Upper lobe of right lung (tissue), 1 donor: ENCODE data around the gene ARAP1. TPM values are rescaled to one million over a fixed set of nuclear protein-coding genes. Genes with fewer than 3 reads are reported as not detected.
A peak's percentile ranks its signal among the peaks of the same experiment; 100 is the strongest.

ENCODE experiments used
- ATAC-seq: fragments of 200-7000 bp; cut with Tn5 transposase; one replicate; pipeline ENCODE4 v1.9.1; 2020; ENCODE audit warnings: mild to moderate bottlenecking, moderate library complexity
- DNase-seq: peaks from one replicate; pipeline ENCODE4 v3.0.0-alpha.2; 2020
- H3K27ac ChIP-seq: fragments of 200-600 bp; one replicate; pipeline ENCODE4 v1.8.0; 2022
- H3K27me3 ChIP-seq: fragments of 200-600 bp; one replicate; pipeline ENCODE4 v1.8.0; 2022; ENCODE audit warnings: mild to moderate bottlenecking
- H3K36me3 ChIP-seq: fragments of 200-600 bp; one replicate; pipeline ENCODE4 v1.8.0; 2022
- H3K4me1 ChIP-seq: fragments of 200-600 bp; one replicate; pipeline ENCODE4 v1.8.0; 2022
- H3K4me3 ChIP-seq: fragments of 200-600 bp; one replicate; pipeline ENCODE4 v1.8.0; 2022; ENCODE audit warnings: mild to moderate bottlenecking
- H3K9me3 ChIP-seq: fragments of 200-600 bp; one replicate; pipeline ENCODE4 v1.8.0; 2022
- CTCF ChIP-seq: fragments of 200-600 bp; IDR thresholded peaks from one replicate; pipeline ENCODE4 v1.8.0; 2022; ENCODE audit warnings: antibody characterized with exemption
- intact Hi-C: fragments of 100-400 bp; cut with DNase I; formaldehyde crosslinking; loops from one replicate; pipeline ENCODE4 v1.11.0; 2022
- total RNA-seq: library from RNA; stranded (reverse); fragmentation: NEBNext Ultra II Directional; extraction: Animal tissue kit (Norgen Biotek cat#: 25700); gene quantifications from one replicate; pipeline ENCODE4 v1.2.1, GENCODE V29; 2021
- donor health status: DM: no; HTN: yes; CAD: no; lungs with severe emphysema.

Gene ARAP1
- total RNA-seq, 1 donor from 2014 or later: 226 TPM

- no peaks in the 10 kb centered on the region for H3K27me3 ChIP-seq
- H3K4me3 ChIP-seq: no peak overlapping the region
- peaks cover 8% of the 10 kb centered on the region for H3K36me3 ChIP-seq
- no peak overlapping the region for H3K27ac ChIP-seq
- TF ChIP-seq CTCF: no peak
- ATAC-seq (no peak), DNase-seq (no peak)
- no peaks in the 10 kb centered on the region for H3K9me3 ChIP-seq
- peaks cover 8% of the 10 kb centered on the region for H3K4me1 ChIP-seq
- intact Hi-C loops: no loop called here
Measured at GRCh38 chr11:72760539-72761405, 8.6 kb upstream of the ARAP1 start.

GRCh38 chr11:72759468-72759985 is 7.3 kb upstream of the ARAP1 start:
- ATAC-seq: no peak
- Histone ChIP-seq H3K4me1 (peaks cover 8% of the 10 kb centered on the region), H3K4me3 (no peak overlapping the region), H3K27me3 (no peaks in the 10 kb centered on the region), H3K9me3 (no peaks in the 10 kb centered on the region), H3K27ac (no peak overlapping the region), H3K36me3 (peaks cover 8% of the 10 kb centered on the region)
- no peak for DNase-seq
- intact Hi-C loops: no loop called here
- TF ChIP-seq CTCF: no peak

- H3K27ac ChIP-seq: no peak overlapping the region
- H3K36me3 ChIP-seq: peaks cover 8% of the 10 kb centered on the region
- peaks cover 3% of the 10 kb centered on the region for H3K4me1 ChIP-seq
- intact Hi-C loops: no loop called here
- H3K9me3 ChIP-seq: no peaks in the 10 kb centered on the region
- no peaks in the 10 kb centered on the region for H3K27me3 ChIP-seq
- no peak for DNase-seq
- H3K4me3 ChIP-seq: no peak overlapping the region
- ATAC-seq: peak; percentile 42
- TF ChIP-seq CTCF: no peak
Measured at GRCh38 chr11:72758690-72759389, 6.6 kb upstream of the ARAP1 start.

GRCh38 chr11:72758304-72758689 is 6.1 kb upstream of the ARAP1 start:
- Histone ChIP-seq H3K4me1 (peaks cover 5% of the 10 kb centered on the region), H3K27ac (no peak overlapping the region), H3K36me3 (peaks cover 8% of the 10 kb centered on the region), H3K27me3 (no peaks in the 10 kb centered on the region), H3K4me3 (no peak overlapping the region), H3K9me3 (no peaks in the 10 kb centered on the region)
- DNase-seq (no peak), ATAC-seq (no peak)
- no peak for TF ChIP-seq CTCF
- intact Hi-C loops: no loop called here

GRCh38 chr11:72755713-72756285 is 3.6 kb upstream of the ARAP1 start:
- no peak for DNase-seq
- Histone ChIP-seq H3K4me3 (no peak overlapping the region), H3K27ac (no peak overlapping the region), H3K27me3 (no peaks in the 10 kb centered on the region), H3K9me3 (no peaks in the 10 kb centered on the region), H3K36me3 (peaks cover 8% of the 10 kb centered on the region), H3K4me1 (peaks cover 17% of the 10 kb centered on the region)
- no peak for TF ChIP-seq CTCF
- intact Hi-C loops: no loop called here
- no peak for ATAC-seq
